GM18870 (cell line): ENCODE results near the gene TRABD2B.

Experiments
- ATAC-seq: cut with Tn5 transposase; IDR thresholded peaks from one replicate; pipeline ENCODE4 v1.9.1; 2021; ENCODE audit warnings: moderate library complexity; ENCODE audit not compliant: unreplicated experiment

TRABD2B gene

GRCh38 chr1:47837056-47837830, 159.9 kb downstream of the TRABD2B start:
- ATAC-seq: no peak

DNA sequence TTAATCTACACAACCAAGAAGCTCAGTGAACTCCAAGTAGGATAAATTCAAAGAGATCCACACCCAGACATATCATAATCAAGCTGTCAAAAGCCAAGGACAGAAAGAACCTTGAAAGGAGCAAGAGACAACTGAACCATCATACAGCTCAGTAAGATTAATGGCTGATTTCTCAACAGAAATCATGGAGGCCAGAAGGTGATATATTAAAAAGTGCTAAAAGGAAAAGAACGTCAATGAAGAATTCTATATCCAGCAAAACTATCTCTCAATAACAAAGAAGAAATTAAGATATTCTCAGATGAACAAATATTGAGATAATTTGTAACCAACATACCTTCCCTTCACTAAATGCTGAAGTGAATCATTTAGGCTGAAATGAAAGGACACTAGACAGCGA, 161.8 kb downstream of the TRABD2B start:
- ATAC-seq: no peak

- no peak for ATAC-seq
Measured at GRCh38 chr1:47834326-47834725, 162.9 kb downstream of the TRABD2B start.

GRCh38 chr1:47830641-47831333, 166.4 kb downstream of the TRABD2B start:
- no peak for ATAC-seq

DNA sequence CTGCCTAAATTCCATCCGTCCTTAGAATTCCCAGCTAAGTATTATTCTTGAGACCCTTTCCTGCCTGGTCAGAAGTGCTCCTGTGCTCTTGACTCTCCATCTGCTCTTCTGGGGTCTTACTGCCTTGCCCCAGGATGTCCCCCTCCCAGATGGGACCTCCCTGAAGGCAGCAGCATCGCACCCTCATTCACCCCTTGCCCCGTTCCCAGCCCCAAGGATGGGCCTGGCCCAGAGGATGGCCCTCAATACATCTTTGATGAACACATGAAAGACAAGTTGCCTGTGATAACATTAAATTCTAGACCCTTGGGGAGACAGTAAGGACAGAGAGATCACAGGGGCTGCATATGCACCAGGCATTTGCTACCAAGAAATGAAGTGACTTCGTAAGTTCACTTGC, 167.2 kb downstream of the TRABD2B start:
- ATAC-seq: no peak

DNA sequence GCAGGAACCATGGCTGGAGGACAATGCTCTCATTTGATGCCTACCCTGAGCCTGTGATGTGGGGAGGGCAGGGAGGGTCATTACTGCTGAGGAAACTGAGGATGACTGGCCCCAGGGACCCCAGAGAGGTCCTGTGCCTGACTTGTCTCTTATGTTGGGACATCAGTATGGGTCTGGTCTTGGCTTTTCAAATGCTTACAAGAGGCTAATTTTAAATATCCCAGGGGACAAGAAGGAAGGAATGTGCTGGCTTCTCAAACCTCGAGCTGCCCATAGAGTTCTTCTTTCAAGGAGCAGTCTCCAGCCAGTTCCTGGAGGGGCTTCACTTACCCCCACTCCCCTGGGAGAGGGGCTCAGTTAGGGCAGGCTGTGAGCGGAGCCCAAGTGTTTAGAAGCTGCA, 168.2 kb downstream of the TRABD2B start:
- ATAC-seq: no peak

DNA sequence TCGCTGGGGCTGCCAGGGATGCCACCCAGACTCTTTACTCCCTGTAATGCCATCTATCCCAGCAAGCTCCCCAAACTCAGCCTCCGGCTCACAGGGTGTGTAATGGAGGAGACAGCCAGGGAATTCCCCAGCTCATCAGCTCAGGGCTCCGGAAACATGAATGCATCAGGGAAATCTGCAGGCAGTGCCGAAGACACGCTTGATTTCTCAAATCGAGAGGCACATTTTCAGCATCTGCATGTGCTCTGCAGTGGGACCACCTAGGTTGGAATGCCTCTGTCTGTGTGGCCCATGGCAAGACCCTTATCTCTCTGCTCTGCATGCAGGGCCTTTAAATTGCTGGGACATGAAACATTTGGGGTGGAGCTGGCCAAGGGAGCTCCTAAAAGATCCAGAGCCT, 170.1 kb downstream of the TRABD2B start:
- ATAC-seq: no peak

DNA sequence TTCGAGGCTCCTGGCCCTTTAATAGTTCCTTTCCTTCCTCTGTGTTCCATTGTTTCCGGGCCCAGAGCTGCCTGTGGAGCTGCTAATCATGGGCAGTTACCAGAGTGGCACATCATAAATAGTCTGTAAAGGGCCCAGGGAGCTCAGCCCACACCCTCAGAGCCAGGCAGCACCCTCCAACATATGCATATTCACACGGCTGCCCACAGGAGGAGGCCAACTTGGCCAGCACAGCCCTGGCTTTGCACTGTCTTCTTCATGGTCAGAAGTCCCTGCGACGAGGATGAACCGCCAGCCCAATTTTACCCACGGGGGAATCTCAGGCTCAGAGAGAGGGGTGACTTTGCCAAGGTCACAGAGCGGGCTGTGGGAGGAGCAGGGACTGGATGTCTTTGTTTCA, 172.5 kb downstream of the TRABD2B start:
- ATAC-seq: no peak

GRCh38 chr1:47824297-47824696, 172.9 kb downstream of the TRABD2B start:
- ATAC-seq: no peak

- no peak for ATAC-seq
Measured at GRCh38 chr1:47823040-47823808, 174.0 kb downstream of the TRABD2B start.

GRCh38 chr1:47821760-47822159, 175.4 kb downstream of the TRABD2B start:
- no peak for ATAC-seq

DNA sequence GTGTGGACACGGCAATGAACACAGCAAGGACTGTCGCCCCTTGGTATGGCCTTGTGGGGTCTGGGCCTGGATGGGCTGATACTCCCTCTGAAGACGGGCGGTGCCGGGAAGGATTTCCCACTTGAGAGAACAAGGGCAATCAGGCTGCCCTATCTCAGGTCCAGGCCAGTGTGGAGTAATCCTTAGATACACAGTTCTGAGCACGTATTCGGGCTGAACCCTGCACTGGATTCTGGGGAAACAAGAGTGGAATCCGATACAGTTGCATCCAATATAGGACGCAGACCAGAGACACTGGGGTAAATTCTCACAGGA, 177.7 kb downstream of the TRABD2B start:
- no peak for ATAC-seq

- no peak for ATAC-seq
Measured at GRCh38 chr1:47818682-47819573, 178.3 kb downstream of the TRABD2B start.

DNA sequence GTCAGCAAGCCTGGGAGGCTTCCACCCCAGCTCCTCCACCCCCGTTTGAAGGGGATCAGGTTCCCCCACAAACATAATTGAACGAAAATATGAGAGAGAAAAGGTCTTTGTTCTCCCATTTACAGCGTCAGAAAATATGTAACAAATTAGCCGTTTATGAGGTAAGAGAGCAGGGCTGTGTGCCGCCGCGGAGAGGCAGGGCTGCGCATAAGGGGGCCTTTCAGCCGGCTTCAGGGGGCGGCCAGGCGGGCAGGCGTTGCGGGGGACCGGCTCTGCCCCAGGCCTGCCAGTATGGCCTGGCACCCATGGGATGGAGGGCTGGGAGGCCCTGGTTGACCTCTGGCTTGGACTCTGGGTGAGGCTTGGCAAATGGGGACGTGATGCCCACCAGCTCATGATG, 179.3 kb downstream of the TRABD2B start:
- no peak for ATAC-seq

GRCh38 chr1:47816325-47817071, 180.7 kb downstream of the TRABD2B start:
- ATAC-seq: no peak

DNA sequence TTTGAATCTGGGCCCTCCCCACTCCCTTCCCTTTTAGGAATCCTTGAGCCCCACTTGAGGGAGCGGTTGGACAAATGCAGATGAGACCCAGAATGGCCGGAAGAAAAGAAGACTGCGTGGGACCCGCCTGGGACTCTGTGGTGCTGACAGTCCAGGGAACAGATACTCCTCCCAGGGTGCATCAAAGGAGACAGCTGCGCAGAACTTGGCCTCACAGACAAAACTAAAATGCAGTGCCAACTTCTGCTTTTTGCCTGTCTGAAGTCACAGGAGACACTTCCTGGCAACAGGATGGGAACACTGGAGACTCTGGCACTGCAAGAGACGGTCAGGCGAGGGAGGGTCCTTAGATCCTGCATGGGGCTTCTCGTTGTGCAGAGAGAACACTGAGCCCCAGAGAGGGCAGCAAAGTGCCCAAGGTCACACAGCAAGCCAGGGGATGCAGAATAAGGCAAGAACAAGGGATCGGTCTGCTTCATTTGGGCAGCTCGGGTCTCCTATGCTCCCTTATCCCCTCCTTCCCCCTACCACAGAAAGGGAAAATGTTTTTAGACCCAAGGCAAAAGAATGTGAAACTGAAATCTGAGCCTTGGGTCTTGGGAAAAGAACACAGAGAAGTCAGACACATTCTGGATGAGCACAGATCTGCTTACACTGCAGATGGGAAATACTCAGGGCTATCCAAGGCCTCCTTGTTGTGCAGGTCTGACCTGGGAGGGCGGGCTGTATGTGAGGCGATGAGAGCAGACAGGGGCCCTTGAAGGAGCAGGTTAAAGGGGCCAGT, 182.4 kb downstream of the TRABD2B start:
- no peak for ATAC-seq

DNA sequence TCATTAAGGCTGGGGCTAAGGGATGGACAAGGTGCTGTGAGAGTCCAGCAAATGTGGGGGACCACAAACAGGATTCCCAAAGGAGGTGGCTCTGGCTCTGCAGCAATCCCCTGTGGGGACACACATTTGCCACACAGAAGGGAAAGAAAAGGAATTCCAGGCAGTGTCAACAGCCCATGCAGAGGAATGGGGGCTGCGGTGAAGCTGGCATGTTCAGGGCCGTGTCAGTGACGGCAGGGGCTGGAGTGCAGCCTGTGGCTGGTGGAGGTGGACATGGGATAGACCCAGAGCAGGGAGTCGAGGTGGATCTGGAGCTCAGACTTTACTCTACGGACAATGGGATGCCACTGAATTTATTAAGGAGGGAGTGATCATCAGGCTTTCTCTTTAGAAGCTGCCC, 183.2 kb downstream of the TRABD2B start:
- no peak for ATAC-seq

GRCh38 chr1:47812904-47813514, 184.2 kb downstream of the TRABD2B start:
- no peak for ATAC-seq
